ENCODE data around the gene GPR87.

GPR87 gene

DNA sequence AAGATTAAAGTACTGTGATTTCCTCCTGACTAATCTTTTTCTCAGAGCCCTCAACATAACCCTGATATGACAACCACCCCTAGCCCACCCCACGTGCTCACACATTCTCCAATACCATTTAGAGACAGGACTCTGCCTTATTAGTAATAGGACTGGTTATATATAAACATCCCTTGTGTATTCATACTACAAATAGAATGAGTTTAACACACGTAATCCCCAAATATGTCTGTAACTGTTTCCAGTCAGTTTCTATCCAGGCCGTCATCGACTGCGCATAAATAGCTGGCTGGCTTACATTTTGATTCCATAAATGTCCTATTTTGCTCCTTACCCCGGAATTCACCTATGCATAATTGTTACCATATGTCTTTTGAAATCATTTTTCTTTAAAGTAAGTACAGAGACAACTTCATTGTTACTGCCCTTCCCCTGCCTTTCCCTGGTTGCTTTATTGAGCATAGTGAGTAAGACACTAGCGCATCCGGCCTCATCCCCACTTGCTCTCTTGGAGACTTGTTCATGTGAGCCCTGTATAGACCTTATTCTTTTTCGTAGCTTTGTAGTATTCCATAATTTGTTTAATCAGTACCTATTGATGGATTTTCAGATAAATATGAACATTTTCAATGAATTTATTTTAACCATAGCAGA, 34.8 kb downstream of the GPR87 start:
- DNase-seq = no peak

DNA sequence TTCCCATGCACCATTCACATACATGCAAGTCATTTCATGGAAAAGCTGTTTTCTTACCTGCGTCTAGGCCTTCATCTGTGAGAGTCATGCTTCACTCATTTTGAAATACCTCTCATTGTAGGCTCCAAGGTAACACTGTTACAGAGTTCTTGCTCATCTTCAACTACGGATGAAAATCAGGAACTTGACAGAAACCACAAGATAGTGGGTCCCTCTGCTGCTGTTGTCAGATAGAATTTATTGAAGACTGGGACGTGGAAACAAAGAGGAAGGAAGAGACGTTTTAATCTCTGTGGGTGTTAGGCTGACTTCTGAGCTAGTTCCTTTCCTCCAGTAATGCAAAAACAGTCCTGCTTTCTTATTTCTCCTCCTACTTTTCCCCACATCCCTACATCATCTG, 38.4 kb downstream of the GPR87 start, which contains the start of gene P2RY14:
Gene P2RY14, minus strand, starts transcription at position 313 of the 400 bp plus-strand sequence. CDS start 64,226 bp downstream, outside the sequence.
- DNase-seq = peak; percentile 96 to 98

DNA sequence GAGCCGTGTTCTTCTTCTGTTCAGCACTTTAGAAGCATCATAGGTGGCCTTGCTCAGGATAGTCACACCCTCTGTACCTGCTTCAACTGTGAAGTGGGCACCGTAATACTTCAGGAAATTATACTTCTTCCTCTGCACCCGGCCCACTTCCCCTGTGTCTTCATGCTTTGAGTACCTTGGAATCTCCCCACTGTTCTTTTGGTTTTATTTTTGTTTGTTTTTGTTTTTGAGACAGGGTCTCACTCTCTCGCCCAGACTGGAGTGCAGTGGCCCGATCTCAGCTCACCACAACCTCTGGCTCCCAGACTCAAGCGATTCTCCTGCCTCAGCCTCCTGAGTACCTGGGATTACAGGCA, 40.0 kb downstream of the GPR87 start:
- DNase-seq = no peak

DNA sequence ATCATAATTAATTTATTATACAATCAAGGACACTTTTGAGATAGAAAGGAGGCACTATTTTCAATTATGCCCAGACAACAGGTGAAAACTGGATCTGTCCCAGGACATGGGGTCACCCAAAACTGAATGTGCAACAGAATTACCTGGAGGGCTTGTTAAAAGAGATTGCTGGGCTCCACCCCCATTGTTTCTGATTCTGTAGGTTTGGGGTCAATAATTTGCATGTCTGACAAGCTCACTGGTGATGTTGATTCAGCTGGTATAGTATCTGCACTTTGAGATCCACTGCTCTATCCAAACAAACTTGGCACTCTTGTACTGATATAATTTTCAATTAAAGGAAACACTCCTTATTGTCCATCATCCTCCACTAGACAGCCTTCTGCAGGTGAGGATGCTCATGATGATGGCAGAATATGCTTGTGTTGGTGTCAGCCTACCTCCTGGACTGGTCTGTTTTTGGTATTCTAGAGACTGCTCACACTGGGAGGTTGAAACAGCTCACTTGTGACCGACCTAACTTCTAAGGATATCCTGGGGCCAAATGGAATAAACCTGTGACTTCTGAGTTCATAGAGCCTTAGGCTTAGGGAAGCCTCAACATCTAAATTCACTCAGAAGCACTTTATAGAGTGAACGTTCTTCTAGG, 40.5 kb downstream of the GPR87 start:
- no peak for DNase-seq

DNA sequence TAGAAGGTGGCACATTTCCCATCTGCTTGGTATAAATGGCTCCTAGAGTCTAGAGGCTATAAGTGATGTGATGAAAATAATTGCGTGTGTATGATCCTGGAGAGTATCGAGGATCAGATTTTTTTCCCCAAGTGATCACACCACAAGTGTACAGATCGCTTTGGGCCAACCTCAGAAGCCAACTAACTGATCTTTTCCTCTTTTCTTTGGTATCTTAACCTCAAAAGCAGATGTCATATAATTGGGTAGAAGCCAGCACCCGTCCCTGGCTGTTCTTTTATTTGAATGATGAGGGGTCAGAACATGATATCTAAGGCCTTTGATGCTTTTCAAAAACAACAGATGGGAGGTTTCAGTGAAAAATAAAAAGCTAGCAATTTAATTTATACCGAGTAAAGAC, 41.5 kb downstream of the GPR87 start:
- DNase-seq = no peak

DNA sequence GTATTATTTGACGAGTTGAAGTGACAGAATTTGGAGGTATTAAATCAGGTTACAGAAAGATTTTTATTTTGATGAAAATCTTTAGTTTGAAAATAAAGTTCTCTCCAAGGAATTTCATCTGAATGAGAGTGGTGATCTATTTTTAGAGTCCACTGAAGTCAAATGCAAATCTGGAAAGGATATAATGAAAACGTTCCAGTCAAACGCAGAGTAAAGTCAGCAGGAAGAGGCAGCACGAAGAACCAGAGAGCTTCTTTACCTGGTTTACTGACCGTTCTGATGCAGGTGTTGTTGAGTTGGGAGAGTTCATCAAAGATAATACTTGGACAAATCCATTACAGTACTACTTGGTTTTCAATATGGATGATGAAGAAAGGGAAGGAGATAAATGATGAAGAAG, 47.0 kb downstream of the GPR87 start:
- no peak for DNase-seq

DNA sequence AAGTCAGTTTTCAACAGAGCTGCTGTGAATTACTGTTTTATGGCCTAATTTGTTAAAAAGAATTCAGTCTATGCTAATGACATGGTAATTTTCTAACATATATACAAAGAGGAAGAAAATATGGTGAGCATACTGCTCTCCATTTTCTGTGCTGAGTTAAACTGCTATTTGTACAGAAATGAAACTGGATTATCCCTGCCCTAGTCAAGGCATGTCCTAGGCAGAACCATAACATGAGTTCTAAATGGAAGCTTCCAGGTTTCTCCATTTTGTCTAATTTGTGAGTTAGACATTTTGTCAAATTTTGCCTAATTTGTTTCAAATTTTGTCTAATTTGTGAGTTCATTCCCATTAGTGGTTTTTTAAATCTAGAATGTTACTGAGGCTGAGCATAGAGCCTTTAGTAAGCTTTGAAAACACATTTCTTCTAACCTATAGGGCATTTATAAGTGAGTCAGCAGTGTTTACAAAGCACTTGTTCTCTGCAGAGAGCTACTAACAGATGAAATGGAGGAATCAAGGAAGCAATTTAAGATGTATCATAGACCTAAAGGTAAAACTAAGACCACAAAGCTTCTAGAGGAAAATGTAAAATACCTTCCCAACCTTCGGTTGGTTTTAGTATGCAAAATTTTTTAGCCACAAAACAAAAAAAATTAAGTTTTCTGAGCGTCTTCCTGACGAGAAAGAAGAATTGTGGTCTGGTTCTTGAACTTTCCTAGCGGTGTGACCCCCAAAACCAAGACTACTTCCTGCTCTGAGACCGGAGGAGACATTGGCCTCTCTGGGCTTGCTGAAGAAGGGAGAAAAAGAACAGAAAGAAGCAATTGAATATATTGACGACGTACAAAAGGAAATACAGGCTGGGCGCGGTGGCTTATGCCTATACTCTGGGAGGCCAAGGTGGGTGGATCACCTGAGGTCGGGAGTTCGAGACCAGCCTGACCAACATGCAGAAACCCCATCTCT, 48.1 kb downstream of the GPR87 start:
- DNase-seq = no peak

DNA sequence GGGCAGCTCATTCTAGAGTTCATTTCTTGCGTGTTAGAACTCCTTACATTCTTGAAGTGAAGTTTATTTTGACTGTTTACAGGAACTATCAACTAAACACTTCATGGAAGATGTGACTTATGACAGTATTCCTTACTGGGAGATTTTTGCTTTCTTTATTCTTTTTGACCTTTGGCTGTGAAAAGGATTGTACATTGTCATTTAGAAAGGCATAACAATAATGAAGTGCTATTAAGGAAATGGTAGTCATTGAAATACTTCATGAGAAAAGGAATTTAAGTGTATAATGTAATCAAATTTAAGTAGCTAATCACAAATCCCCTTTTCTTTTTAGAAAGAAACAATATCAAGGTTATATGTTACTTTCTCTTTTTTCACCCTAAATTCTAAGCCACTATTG, 49.6 kb downstream of the GPR87 start:
- no peak for DNase-seq

DNA sequence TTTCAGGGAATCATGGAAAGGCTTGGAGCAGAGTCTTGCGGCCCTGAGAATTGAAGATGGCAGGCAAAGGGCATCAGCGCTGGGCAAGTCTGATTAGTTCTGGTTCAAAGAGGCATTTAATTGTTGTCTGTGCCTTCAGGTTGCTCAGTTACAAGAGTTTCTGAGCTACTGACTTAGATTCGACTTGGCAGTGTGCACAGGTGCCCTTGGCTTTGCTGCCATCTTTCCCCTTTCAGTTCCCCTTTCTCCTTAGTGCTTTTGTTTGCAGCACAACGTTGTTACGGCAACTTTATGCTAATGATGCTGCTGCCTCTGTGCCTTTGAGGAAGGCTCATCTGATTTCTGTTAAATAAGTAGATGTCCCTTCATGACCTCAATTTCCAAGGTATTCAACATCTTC, 50.8 kb downstream of the GPR87 start:
- DNase-seq = peak; percentile 52 to 66

DNA sequence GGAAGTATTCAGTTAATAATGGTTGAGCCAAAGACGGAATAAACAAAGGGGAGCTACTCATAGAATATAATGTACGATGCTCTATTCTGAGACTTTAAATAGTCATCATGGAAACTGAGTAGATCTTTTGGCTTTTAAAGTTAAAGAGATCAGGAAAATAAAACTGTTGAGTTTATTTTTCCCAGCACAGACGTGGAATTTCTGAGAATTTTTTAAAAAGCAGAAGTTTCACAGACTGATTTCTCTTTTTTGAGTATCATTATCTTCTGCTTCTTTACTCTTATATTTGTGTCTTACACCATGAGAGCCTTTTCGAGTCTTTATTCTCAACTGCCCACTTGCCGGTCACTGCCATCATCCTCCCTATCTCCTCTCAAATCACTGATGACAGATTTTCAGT, 51.5 kb downstream of the GPR87 start:
- peak in 1 of 2 experiments; percentile 25 for DNase-seq

DNA sequence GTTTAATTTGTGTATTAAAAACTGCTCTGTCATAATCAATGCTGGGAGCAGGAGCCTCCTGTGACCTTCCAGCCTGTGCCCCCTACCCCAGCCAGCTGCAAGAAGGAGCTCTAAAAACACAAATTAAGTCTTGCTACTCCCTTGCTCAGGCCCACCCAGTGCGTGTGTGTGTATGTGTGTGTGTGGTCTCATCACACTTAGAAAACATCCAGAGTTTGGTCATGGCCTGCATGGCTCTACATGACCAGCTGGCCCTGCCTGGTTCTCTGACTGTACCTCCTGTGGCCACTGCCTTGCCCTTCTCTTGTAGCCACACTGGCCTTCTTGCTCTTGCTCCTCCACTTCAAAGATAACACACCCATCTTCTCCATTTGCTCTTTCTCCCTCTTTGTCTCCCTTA, 52.0 kb downstream of the GPR87 start:
- peak in 1 of 2 experiments; percentile 3 for DNase-seq

DNA sequence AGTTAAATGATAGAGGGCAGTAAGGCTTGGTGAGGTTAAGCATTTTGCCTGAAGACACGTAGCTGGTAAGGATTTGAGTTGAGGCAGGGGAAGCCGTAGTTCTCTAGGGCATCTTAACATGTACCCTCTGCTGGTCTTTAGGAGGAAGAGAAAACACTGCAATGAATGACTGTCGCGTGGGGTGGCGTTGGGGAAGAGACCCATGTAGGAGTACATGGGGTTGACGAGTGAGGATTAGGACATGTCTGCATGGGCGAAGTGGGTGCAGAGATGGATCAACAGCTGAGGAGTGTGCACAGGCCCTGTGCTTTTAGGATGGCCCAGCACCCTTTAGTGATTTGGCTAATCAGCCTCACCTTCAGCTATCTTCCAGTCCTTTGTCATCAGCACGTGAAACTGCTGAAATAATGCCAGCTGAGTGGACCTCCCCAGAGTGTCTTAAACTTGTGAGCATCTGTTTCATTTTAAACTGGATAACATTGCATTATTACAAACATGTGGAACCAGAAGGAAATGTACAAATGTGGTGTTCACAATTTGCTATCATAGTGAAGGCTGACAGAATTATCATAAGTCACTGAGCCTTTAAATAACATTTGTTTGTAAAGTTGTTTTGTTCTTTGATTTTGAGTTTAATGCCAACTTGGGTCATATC, 53.6 kb downstream of the GPR87 start:
- no peak for DNase-seq

DNA sequence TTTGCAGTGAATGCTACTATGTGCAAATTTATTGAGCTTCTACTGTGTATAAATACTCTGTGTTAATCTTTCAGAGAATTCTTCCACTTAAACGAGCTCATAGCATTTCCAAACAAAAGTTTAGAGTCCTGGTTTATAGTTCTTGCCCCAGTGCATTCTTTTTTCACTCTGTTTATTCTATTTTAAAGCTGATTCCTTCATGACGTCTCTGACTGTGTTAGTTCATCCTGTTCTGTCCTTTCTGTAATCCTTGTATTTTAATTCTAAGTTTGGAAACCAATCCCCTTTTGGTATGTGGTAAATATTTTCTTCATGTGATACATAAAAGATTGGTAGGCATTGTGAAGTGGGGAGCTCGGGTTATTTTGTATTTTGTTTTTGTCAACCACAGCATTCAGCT, 57.0 kb downstream of the GPR87 start:
- no peak for DNase-seq

DNA sequence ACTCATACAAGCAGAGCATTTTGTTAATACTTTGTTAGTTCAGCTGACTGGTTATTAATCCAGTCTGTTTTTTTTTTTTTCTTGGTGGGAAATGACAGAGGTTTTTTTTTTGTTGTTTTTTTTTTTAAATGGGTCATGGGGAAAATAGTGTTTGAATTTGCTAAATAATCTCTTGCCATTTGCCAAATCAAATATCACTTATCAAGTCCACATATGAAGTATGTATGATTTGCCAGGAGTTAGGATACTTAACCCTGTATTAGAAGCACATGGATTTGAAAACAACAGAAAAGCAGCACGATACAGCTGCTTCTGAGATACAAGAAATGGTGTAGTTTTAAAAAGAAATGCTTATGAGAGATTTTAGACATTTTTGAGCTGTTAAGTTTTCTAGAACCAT, 59.9 kb downstream of the GPR87 start:
- no peak for DNase-seq

DNA sequence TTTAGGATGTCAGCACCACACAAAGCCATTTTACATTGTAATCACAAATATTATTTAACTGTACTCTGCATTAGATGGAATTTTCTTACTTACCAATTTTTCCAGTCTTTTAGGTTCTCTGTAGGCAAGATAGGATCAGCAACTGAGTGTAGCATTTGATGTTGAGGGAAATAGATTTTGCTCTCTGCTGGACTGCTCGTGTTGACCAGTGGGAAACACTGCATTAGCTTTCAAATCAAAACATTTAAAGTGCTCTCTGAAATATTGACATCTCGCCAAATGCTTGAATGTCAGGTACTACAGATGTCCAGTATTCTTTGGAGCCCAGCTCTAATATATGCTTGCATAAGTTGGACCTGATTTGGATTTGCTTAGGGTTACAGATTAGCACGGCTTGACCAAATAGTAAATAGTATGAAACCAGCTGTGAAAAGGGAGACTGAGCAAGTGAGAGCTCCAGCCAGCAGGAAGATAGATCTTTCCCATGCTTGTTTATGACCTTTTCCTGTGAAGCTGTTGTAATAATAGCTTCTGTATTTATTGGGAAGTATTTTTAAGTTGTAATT, 67.8 kb downstream of the GPR87 start:
- DNase-seq = no peak
